GM21526 (cell line): ENCODE measurements around the gene CCHCR1.

ENCODE experiments used
- ATAC-seq: cut with Tn5 transposase; IDR thresholded peaks from one replicate; pipeline ENCODE4 v1.9.1; 2021; ENCODE audit warnings: moderate library complexity; ENCODE audit not compliant: unreplicated experiment, low FRiP score

Gene CCHCR1

GRCh38 chr6:31111712-31112111 lies 45.9 kb downstream of the CCHCR1 start:
- no peak for ATAC-seq

GRCh38 chr6:31110825-31111582 lies 46.6 kb downstream of the CCHCR1 start:
- no peak for ATAC-seq

- ATAC-seq, result no peak
Measured at GRCh38 chr6:31107052-31107451, 50.5 kb downstream of the CCHCR1 start.

- ATAC-seq, result no peak
Measured at GRCh38 chr6:31103136-31103535, 54.5 kb downstream of the CCHCR1 start.

DNA sequence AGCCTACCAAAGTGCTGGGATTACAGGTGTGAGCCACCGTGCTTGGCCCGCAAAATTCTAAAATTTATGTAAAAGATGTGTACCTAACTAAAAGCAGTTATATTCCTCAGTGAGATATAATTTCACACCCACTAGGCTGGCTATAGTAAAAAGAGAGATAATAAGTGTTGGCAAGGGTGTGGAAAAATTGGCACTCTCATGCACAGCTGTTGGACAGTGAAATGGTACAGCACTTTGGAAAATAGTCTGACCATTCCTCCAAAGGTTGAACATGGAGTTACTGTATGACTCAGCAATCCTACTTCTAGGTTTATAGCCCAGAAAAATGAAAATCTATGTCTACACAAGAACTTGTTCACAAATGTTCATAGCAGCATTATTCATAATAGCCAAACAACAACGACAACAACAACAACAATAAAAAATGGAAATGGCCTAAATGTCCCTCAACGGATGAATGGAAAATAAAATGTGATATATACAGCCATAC lies 59.1 kb downstream of the CCHCR1 start:
- no peak for ATAC-seq

GRCh38 chr6:31096656-31097055 lies 60.9 kb downstream of the CCHCR1 start:
- ATAC-seq, result no peak

GRCh38 chr6:31096215-31096614 lies 61.4 kb downstream of the CCHCR1 start:
- ATAC-seq, result no peak

DNA sequence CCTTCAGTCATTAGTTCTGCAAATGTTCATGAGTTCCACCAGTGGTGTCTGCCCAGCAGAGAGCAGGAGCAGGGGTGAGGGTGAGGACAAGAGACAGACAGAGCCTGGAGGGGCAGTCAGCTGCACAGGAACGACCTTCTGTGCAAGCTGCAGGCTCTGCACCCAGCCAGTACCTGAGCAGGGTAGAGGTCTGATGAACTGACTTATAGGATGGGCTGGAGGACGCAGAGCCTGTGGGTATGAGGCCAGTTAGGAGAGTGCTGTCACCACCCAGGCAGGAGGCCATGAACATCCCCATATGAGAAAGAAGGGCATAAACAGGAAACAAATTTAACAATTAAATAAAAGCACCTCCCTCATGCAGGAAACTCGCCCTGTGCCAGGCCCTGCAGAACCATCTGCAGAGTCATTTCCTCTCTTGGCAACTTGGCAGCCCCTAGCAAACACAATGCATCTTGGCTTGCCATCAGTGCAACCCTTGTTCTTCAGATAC lies 63.2 kb downstream of the CCHCR1 start:
- no peak for ATAC-seq

DNA sequence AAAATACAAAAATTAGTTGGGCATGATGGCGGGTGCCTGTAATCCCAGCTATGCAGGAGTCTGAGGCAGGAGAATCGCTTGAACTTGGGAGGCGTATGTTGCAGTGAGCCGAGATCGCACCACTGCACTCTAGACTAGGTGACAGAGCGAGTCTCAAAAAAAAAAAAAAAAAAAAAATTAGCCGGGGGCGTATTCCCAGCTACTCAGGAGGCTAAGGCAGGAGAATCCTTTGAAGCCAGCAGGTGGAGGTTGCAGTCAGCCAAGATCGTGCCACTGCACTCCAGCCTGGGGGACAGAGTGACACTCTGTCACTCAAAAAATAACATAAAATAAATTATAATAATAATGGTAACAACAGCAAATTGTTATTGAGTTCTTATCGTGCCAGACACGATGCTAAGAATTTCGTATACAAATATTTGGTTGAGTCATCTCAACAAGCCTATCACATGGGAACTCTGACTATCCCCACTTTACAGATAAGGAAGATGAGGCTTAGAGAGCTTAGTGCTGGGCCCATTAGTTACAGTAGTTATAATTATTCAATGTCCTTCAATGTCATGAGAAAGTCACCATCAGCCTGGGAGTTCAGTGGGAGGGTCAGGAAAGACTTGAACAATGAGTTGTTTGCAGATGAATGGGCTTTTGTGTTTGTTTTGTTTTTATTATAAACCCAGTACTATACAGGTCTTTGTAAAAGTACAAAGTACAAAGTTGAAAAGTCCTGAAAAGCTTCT lies 64.7 kb downstream of the CCHCR1 start:
- ATAC-seq, result no peak
